HepG2 (cell line): Measurements from ENCODE around the gene ZACN. TPM values are rescaled to one million over a fixed set of nuclear protein-coding genes. Genes with fewer than 3 reads are reported as not detected.
A peak's percentile ranks its signal among the peaks of the same experiment; 100 is the strongest.

Experiments used
- LRRFIP1 ChIP-seq: sonication (generic); formaldehyde crosslinking; conservative IDR thresholded peaks from 2 replicates; pipeline ENCODE4 v1.4.0; 2020; ENCODE audit warnings: missing genetic modification reagents
- RFX5 ChIP-seq: IDR thresholded peaks from 2 replicates; pipeline ENCODE4 v1.6.1; 2011; ENCODE audit warnings: low read depth, low read length, improper control_type of control experiment
- ZBTB49 ChIP-seq: sonication (generic); formaldehyde crosslinking; IDR thresholded peaks from 2 replicates; pipeline ENCODE4 v1.4.0; 2020; ENCODE audit warnings: missing genetic modification reagents, borderline replicate concordance
- ZNF280D ChIP-seq: sonication (generic); formaldehyde crosslinking; IDR thresholded peaks from 2 replicates; pipeline ENCODE4 v1.5.1; 2020; ENCODE audit warnings: mild to moderate bottlenecking, missing genetic modification reagents
- ZNF574 ChIP-seq: sonication (generic); formaldehyde crosslinking; IDR thresholded peaks from 2 replicates; pipeline ENCODE4 v1.4.0; 2020; ENCODE audit warnings: missing genetic modification reagents
- ZNF605 ChIP-seq: sonication (generic); formaldehyde crosslinking; IDR thresholded peaks from 2 replicates; pipeline ENCODE4 v1.8.0; 2022; ENCODE audit warnings: mild to moderate bottlenecking, missing genetic modification reagents
- ZNF703 ChIP-seq: sonication (generic); formaldehyde crosslinking; IDR thresholded peaks from 2 replicates; pipeline ENCODE4 v1.5.1; 2020; ENCODE audit warnings: missing genetic modification reagents, mild to moderate bottlenecking, moderate library complexity, borderline replicate concordance
- ZNF768 ChIP-seq: sonication (generic); formaldehyde crosslinking; IDR thresholded peaks from 2 replicates; pipeline ENCODE4 v1.4.0; 2020; ENCODE audit warnings: missing genetic modification reagents
- ZNF800 ChIP-seq: sonication (generic); formaldehyde crosslinking; IDR thresholded peaks from 2 replicates; pipeline ENCODE4 v1.4.0; 2020; ENCODE audit warnings: missing genetic modification reagents
- polyA plus RNA-seq, 8 experiments: library from polyadenylated mRNA; depleted of rRNA in 3 of 8; stranded (reverse) in 7 of 8; unstranded in 1 of 8; fragments of >200 nt; fragmentation: Illumina TruSeq in 4 of 8; extraction: Trizol in 4 of 8; gene quantifications; 2 replicates each; pipeline versions ENCODE4 v1.2.1 to v1.2.3, GENCODE V29; 2011 to 2016; ENCODE audit warnings: low read depth in 4 of 8, missing spikeins in 1 of 8, mixed read lengths in 1 of 8; ENCODE audit not compliant: insufficient read depth in 1 of 8
- total RNA-seq, 5 experiments: library from RNA; depleted of rRNA; stranded (reverse); fragments of >200 nt; fragmentation: Illumina TruSeq; extraction: Trizol; gene quantifications; 2 replicates each; pipeline ENCODE4 v1.2.3, GENCODE V29; 2016; ENCODE audit warnings: low read depth in 1 of 5

The ZACN gene
- total and polyA plus RNA-seq, 2 of the 13 experiments (the other 11 are each of a cell fraction or from before 2014, with no cell fraction given): 0.11 to 0.15 TPM

- TF ChIP-seq ZNF280D: 0 out of 2 replicates have a peak, but pooled peaks have one; percentile 20
- TF ChIP-seq ZNF800: peak; percentile 96
- TF ChIP-seq RFX5: no peak
- TF ChIP-seq ZBTB49 (CRISPR knock-in tag): no peak
- 0 out of 2 replicates have a peak, but pooled peaks have one; percentile 21 for TF ChIP-seq ZNF768 (CRISPR knock-in tag)
- TF ChIP-seq ZNF703 (CRISPR knock-in tag): no peak
- peak; percentile 61; the same call in 1 of the 2 replicates for TF ChIP-seq ZNF574 (CRISPR knock-in tag)
- no peak for TF ChIP-seq LRRFIP1 (CRISPR knock-in tag)
- peak; percentile 61 for TF ChIP-seq ZNF605 (CRISPR knock-in tag)
Measured at GRCh38 chr17:76074390-76075363, 4.3 kb upstream of the ZACN start, which contains the start of gene GALR2 (continued).
